Measurements from ENCODE around the gene PRAC2.

- TF ChIP-seq YY1 (IDR thresholded peaks at IDR 0.05; ENCODE audit: extremely low read depth, insufficient replicate concordance, low read depth, low read length) (no peak), TCF7L2 (IDR thresholded peaks at IDR 0.05; ENCODE audit: borderline replicate concordance, extremely low read depth, insufficient read depth, insufficient read length) (no peak), CBX3 (IDR thresholded peaks at IDR 0.05; ENCODE audit: low read depth) (no peak), CTCF (IDR thresholded peaks at IDR 0.05 in 2 of 3, conservative IDR thresholded peaks at IDR 0.05 in 1 of 3; ENCODE audit: borderline replicate concordance in 1 of 3, insufficient read depth in 1 of 3, low read depth in 2 of 3, low read length in 2 of 3) (no peak), ZNF274 (IDR thresholded peaks at IDR 0.05; ENCODE audit: low read depth, low read length) (no peak), ATF3 (IDR thresholded peaks at IDR 0.05) (no peak), EGR1 (IDR thresholded peaks at IDR 0.05; ENCODE audit: low read depth) (no peak), POLR2AphosphoS5 (IDR thresholded peaks at IDR 0.05; ENCODE audit: low read depth, low read length) (no peak), EZH2phosphoT487 (IDR thresholded peaks at IDR 0.05; ENCODE audit: borderline replicate concordance) (no peak), POLR2A (IDR thresholded peaks at IDR 0.05; ENCODE audit: borderline replicate concordance, extremely low read depth, insufficient read depth, insufficient read length) (no peak)
- TF ChIP-seq, protein P1, sequence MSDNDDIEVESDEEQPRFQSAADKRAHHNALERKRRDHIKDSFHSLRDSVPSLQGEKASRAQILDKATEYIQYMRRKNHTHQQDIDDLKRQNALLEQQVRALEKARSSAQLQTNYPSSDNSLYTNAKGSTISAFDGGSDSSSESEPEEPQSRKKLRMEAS (IDR thresholded peaks at IDR 0.05): no peak
- TF ChIP-seq, protein P2, sequence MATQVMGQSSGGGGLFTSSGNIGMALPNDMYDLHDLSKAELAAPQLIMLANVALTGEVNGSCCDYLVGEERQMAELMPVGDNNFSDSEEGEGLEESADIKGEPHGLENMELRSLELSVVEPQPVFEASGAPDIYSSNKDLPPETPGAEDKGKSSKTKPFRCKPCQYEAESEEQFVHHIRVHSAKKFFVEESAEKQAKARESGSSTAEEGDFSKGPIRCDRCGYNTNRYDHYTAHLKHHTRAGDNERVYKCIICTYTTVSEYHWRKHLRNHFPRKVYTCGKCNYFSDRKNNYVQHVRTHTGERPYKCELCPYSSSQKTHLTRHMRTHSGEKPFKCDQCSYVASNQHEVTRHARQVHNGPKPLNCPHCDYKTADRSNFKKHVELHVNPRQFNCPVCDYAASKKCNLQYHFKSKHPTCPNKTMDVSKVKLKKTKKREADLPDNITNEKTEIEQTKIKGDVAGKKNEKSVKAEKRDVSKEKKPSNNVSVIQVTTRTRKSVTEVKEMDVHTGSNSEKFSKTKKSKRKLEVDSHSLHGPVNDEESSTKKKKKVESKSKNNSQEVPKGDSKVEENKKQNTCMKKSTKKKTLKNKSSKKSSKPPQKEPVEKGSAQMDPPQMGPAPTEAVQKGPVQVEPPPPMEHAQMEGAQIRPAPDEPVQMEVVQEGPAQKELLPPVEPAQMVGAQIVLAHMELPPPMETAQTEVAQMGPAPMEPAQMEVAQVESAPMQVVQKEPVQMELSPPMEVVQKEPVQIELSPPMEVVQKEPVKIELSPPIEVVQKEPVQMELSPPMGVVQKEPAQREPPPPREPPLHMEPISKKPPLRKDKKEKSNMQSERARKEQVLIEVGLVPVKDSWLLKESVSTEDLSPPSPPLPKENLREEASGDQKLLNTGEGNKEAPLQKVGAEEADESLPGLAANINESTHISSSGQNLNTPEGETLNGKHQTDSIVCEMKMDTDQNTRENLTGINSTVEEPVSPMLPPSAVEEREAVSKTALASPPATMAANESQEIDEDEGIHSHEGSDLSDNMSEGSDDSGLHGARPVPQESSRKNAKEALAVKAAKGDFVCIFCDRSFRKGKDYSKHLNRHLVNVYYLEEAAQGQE (IDR thresholded peaks at IDR 0.05; ENCODE audit: low read depth): no peak
Observed at GRCh38 chr17:48734333-48735061, 11.5 kb downstream of the PRAC2 start.
